Hepatocyte (in vitro differentiated cells): ENCODE measurements around the gene PODXL2. TPM values are rescaled to one million over a fixed set of nuclear protein-coding genes. Genes with fewer than 3 reads are reported as not detected.

Source experiments
- DNase-seq: peaks from one replicate; pipeline ENCODE4 v3.0.0-alpha.2; 2016; ENCODE audit warnings: low spot score
- H2AFZ ChIP-seq: fragments of 200-600 bp; sonication (generic); 2 replicates; pipeline ENCODE4 v1.6.0; 2016; ENCODE audit warnings: antibody characterized with exemption, mild to moderate bottlenecking
- H3K27ac ChIP-seq: fragments of 200-600 bp; sonication (generic); 2 replicates; pipeline ENCODE4 v1.5.1; 2016; ENCODE audit warnings: mild to moderate bottlenecking
- H3K27me3 ChIP-seq: fragments of 200-600 bp; sonication (generic); 2 replicates; pipeline ENCODE4 v1.6.1; 2016
- H3K36me3 ChIP-seq: fragments of 200-600 bp; sonication (generic); replicated peaks from 2 replicates; pipeline ENCODE4 v1.5.1; 2016; ENCODE audit warnings: low read depth; ENCODE audit not compliant: insufficient read depth
- H3K4me1 ChIP-seq: fragments of 200-600 bp; sonication (generic); 2 replicates; pipeline ENCODE4 v1.5.1; 2016; ENCODE audit warnings: mild to moderate bottlenecking, moderate library complexity; ENCODE audit not compliant: insufficient read depth
- H3K4me2 ChIP-seq: fragments of 200-600 bp; sonication (generic); 2 replicates; pipeline ENCODE4 v1.6.0; 2016
- H3K4me3 ChIP-seq: fragments of 200-600 bp; sonication (generic); 2 replicates; pipeline ENCODE4 v1.5.1; 2016; ENCODE audit warnings: mild to moderate bottlenecking
- H3K79me2 ChIP-seq: fragments of 200-600 bp; sonication (generic); 2 replicates; pipeline ENCODE4 v1.6.0; 2017; ENCODE audit warnings: mild to moderate bottlenecking
- H3K9me2 ChIP-seq: fragments of 200-600 bp; sonication (generic); replicated peaks from 2 replicates; pipeline ENCODE4 v1.6.0; 2017; ENCODE audit warnings: mild to moderate bottlenecking; ENCODE audit not compliant: insufficient read depth
- H3K9me3 ChIP-seq: fragments of 200-600 bp; sonication (generic); 2 replicates; pipeline ENCODE4 v1.5.1; 2016; ENCODE audit warnings: low read depth, mild to moderate bottlenecking
- H4K20me1 ChIP-seq: fragments of 200-600 bp; sonication (generic); 2 replicates; pipeline ENCODE4 v1.6.0; 2016; ENCODE audit warnings: mild to moderate bottlenecking; ENCODE audit not compliant: insufficient read depth, poor library complexity, severe bottlenecking
- EZH2 ChIP-seq: fragments of 200-600 bp; sonication (generic); IDR thresholded peaks from 2 replicates; pipeline ENCODE4 v1.6.1; 2016; ENCODE audit warnings: antibody characterized with exemption, mild to moderate bottlenecking, borderline replicate concordance
- EZH2phosphoT487 ChIP-seq: fragments of 200-600 bp; sonication (generic); IDR thresholded peaks from one replicate; pipeline ENCODE4 v1.6.1; 2018; ENCODE audit warnings: antibody characterized with exemption, mild to moderate bottlenecking, low read depth, moderate library complexity; ENCODE audit not compliant: unreplicated experiment, severe bottlenecking
- WGBS: methylation state at CpG from one replicate; pipeline ENCODE4 v1.1.6; 2016; ENCODE audit warnings: low lambda C conversion rate; ENCODE audit errors: missing lambda C conversion rate; 5-methylcytosine and 5-hydroxymethylcytosine counted together
- polyA plus RNA-seq: library from polyadenylated mRNA; unstranded; fragments of >200 nt; fragmentation: Nextera tagmentation; extraction: Ambion mirVana; gene quantifications from 2 replicates; pipeline ENCODE4 v1.2.1, GENCODE V29; 2016
- total RNA-seq: library from RNA; depleted of rRNA; stranded (reverse); fragments of >200 nt; gene quantifications from 2 replicates; pipeline ENCODE4 v1.2.3, GENCODE V29; 2014
- TF ChIP-seq, protein P1 (sequence below): fragments of 200-600 bp; sonication (generic); IDR thresholded peaks from 2 replicates; pipeline ENCODE4 v1.5.1; 2016; ENCODE audit warnings: antibody characterized with exemption, mild to moderate bottlenecking; ENCODE audit not compliant: poor library complexity

Gene PODXL2
- total and polyA plus RNA-seq, 2 experiments from 2014 or later: 5.1 to 6.4 TPM

DNA sequence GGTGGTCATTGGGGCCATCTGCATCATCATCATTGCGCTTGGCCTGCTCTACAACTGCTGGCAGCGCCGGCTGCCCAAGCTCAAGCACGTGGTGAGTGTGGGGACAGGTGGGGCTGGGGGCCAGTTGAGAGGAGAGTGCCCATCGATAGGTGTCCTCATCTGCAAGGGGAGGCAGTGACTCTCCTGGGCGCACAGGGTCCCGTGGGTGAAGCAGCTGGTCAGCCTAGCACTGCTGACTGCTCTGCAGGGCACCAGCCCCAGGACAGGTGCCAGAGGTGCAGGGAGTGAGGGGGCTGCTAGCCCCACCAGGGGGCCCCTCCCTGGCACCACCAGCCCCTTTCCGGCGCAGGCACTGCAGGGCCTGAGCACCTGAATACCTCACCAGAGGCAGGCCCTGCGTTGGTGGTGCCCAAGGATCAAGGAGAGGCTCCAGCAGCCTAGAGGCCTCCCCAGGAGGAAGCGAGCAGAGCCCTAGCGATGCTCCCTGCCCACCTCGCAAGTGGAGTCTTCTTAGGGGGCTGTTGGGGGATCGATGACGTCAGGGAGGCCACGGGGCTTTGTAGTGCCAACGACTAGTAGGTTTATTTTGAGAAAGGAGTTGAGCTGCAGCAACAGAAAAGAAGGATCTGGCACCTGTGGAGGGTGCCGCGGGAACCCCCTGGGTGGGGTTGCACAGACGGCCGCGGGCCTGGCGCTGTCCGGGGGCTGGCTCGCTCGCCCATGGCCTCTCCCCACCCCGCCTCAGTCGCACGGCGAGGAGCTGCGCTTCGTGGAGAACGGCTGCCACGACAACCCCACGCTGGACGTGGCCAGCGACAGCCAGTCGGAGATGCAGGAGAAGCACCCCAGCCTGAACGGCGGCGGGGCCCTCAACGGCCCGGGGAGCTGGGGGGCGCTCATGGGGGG, 42.8 kb downstream of the PODXL2 start:
- Histone ChIP-seq H3K27ac (peak overlapping the region; percentile 84), H3K4me3 (peak overlapping the region; percentile 97), H3K4me2 (peak overlapping the region; percentile 100), H3K4me1 (peaks cover 5% of the 10 kb centered on the region), H3K9me2 (no peaks in the 10 kb centered on the region), H3K27me3 (no peaks in the 10 kb centered on the region), H2AFZ (peak overlapping the region; percentile 96), H3K9me3 (no peaks in the 10 kb centered on the region), H3K36me3 (no peaks in the 10 kb centered on the region), H3K79me2 (no peaks in the 10 kb centered on the region), H4K20me1 (no peaks in the 10 kb centered on the region)
- WGBS: 40% methylated on average over 41 of the region's 44 CpGs
- no peak for TF ChIP-seq EZH2
- TF ChIP-seq, protein P1, sequence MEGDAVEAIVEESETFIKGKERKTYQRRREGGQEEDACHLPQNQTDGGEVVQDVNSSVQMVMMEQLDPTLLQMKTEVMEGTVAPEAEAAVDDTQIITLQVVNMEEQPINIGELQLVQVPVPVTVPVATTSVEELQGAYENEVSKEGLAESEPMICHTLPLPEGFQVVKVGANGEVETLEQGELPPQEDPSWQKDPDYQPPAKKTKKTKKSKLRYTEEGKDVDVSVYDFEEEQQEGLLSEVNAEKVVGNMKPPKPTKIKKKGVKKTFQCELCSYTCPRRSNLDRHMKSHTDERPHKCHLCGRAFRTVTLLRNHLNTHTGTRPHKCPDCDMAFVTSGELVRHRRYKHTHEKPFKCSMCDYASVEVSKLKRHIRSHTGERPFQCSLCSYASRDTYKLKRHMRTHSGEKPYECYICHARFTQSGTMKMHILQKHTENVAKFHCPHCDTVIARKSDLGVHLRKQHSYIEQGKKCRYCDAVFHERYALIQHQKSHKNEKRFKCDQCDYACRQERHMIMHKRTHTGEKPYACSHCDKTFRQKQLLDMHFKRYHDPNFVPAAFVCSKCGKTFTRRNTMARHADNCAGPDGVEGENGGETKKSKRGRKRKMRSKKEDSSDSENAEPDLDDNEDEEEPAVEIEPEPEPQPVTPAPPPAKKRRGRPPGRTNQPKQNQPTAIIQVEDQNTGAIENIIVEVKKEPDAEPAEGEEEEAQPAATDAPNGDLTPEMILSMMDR: no peak
- TF ChIP-seq EZH2phosphoT487: no peak
- DNase-seq: no peak

DNA sequence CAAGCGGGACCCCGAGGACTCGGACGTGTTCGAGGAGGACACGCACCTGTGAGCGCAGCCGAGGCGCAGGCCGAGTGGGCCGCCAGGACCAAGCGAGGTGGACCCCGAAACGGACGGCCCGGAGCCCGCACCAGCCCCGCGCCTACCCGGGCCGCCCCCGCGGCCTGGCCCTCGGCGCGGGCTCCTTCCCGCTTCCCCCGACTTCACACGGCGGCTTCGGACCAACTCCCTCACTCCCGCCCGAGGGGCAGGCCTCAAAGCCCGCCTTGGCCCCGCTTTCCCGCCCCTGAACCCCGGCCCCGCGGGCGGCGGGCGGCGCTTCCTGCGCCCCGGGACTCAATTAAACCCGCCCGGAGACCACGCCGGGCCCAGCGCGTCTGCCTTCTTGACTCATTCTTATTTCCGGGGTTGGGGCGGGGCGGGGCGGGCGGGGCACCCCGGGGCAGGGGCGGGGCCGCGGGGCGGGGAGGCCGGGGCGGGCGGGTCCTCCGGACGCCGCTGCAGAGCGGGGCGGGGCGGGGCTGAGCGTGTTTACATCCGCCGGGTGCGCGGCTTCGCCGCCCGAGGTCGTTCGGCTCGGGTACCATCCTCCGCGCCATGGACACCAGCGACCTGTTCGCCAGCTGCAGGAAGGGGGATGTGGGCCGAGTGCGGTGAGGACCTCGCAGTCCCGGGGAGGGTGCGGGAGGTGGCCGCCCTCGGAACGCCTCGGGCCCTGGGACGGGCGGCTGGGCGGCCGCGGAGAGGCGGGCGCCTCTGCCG, 43.6 kb downstream of the PODXL2 start, which contains the start of gene ABTB1:
ABTB1 (plus strand) TSS at position 524 of the 762 bp plus-strand sequence; CDS start at position 598, 74 bp downstream.
- Histone ChIP-seq H3K27me3 (no peaks in the 10 kb centered on the region), H3K9me2 (no peaks in the 10 kb centered on the region), H3K4me2 (peak within 1 kb of the TSS; percentile 100), H3K9me3 (no peaks in the 10 kb centered on the region), H2AFZ (peak within 1 kb of the TSS; percentile 96), H3K4me1 (peaks cover 5% of the 10 kb centered on the region), H3K27ac (peak within 1 kb of the TSS; percentile 84), H4K20me1 (no peaks in the 10 kb centered on the region), H3K79me2 (no peaks in the 10 kb centered on the region), H3K4me3 (peak within 1 kb of the TSS; percentile 99), H3K36me3 (no peaks in the 10 kb centered on the region)
- WGBS: 2% methylated on average over 10 of the region's 102 CpGs
- TF ChIP-seq EZH2phosphoT487: no peak
- TF ChIP-seq, protein P1: no peak
- DNase-seq: peak; percentile 94

DNA sequence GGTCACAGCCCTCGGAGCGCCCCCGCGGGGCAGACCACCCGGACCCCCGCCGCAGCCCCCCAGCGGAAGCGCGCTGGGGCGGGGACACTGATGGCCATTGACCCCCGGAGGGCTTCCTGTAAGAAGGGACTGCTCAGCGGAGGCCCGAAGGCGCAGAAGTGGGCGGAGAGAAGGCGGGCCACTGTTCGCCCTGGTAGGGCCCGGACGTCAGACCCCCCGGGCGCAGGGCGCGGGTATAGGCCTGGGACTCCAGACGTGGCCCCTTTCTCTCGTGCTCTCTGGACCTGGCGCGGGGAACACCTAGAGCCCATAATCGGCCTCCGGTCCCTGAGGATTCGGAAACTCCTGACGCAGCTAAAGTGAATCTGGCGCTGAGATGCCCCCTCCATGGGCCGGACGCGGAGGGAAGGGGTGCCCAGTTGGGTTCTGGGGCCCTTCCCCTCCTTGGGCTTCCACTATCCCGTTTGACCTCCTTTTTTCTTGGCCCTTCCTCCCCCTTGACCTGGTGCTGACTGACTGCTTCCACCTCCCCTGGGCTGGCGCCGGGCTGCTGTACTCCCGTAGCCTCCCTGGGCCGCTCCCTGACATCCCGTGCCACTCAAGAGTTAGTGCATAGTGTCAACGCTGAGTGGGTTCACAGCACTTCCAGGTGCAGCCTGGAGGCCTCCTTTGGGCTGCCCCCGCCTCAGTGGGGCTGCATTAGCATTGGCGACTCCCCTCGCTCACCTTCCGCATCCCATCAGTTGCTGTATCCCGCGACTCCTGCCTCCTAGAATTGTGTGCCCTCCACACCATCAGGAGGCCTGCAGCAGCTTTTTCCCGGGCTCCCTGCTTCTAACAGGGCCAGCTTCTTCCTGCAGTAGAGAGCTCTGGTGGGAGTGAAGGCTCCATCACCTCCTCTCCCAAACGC, 44.5 kb downstream of the PODXL2 start:
- no peak for TF ChIP-seq EZH2
- TF ChIP-seq, protein P1: no peak
- no peak for TF ChIP-seq EZH2phosphoT487
- peak overlapping the region; percentile 96 for H2AFZ ChIP-seq
- H3K4me3 ChIP-seq: peak overlapping the region; percentile 99
- peaks cover 5% of the 10 kb centered on the region for H3K4me1 ChIP-seq
- peak overlapping the region; percentile 51 for H3K27ac ChIP-seq
- no peaks in the 10 kb centered on the region for H4K20me1 ChIP-seq
- H3K9me3 ChIP-seq: no peaks in the 10 kb centered on the region
- 18% methylated on average over 40 of the region's 51 CpGs for WGBS
- no peaks in the 10 kb centered on the region for H3K9me2 ChIP-seq
- H3K27me3 ChIP-seq: no peaks in the 10 kb centered on the region
- H3K79me2 ChIP-seq: no peaks in the 10 kb centered on the region
- peak; percentile 65 for DNase-seq
- no peaks in the 10 kb centered on the region for H3K36me3 ChIP-seq
- H3K4me2 ChIP-seq: peak overlapping the region; percentile 100
